ENCODE measurements around the gene PSMC3IP. TPM values are rescaled to one million over a fixed set of nuclear protein-coding genes. Genes with fewer than 3 reads are reported as not detected.

PSMC3IP gene
- total and polyA plus RNA-seq, 2 donors (not counting 3 experiments of a cell fraction or from before 2014, with no cell fraction given): 5.9 to 19.3 TPM

DNA sequence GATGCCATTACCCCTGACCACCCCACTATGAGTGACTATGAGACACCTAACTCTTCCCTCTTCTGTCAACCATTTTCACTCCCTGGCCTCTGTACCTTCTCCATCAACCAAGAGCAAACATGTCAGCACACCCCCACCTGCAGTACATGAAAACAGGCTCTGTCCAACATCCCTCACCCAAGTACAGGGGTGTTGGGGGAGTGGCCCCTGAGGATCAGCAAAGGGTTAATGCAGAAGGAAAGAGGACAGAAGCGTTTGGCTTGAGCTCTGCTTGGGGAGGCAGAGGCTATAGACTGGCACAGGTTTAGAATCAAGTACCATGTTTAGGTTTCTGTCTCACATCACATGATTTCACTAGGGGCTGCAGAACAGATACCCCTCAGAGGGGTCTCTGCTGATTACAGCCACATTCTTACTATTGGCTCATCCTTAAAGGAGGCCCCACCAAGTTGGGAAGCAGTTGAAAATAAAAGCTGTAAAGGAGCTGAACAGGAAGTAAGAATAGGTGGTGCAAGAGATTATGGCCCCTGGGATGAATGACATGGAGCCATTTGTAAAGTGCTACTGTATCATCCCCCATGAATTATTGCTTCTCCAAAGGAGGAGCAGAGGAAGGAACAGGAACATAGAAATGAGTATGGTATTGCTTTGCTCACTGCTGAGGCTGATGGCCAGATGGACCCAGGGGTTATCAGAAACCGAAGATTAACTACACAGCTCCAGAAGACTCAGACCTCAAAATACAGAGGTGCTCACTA lies 2.4 kb upstream of the PSMC3IP start:
- no peak for FAIRE-seq
- Histone ChIP-seq H3K79me2 (ENCODE audit: control insufficient read depth, insufficient read depth, low read length) (peaks cover 17% of the 10 kb centered on the region), H3K9ac (replicated peaks; ENCODE audit: extremely low read depth, insufficient read depth, low read length) (no peak overlapping the region), H4K20me1 (replicated peaks; ENCODE audit: control insufficient read depth, extremely low read depth, insufficient read depth, low read length) (no peaks in the 10 kb centered on the region), H2AFZ (ENCODE audit: low read depth, low read length) (no peak overlapping the region), H3K27me3 (ENCODE audit: control insufficient read depth in 2 of 2, insufficient read depth in 2 of 2, low read length in 2 of 2) (no peaks in the 10 kb centered on the region), H3K4me2 (ENCODE audit: insufficient read depth, low read length) (no peak overlapping the region), H3K36me3 (ENCODE audit: control insufficient read depth in 2 of 2, extremely low read depth in 1 of 2, insufficient read depth in 2 of 2, low read length in 2 of 2) (peaks cover 8 to 34% of the 10 kb centered on the region in 2 experiments), H3K4me3 (replicated peaks in 1 of 3; ENCODE audit: insufficient read depth in 1 of 3, low read depth in 1 of 3, low read length in 3 of 3) (no peak overlapping the region), H3K27ac (ENCODE audit: insufficient read depth, low read depth, low read length) (no peak overlapping the region), H3K9me1 (replicated peaks; ENCODE audit: control insufficient read depth, extremely low read depth, insufficient read depth, low read length) (no peaks in the 10 kb centered on the region), H3K4me1 (ENCODE audit: control insufficient read depth, extremely low read depth, insufficient read depth, low read length) (peaks cover 18% of the 10 kb centered on the region), H3K9me3 (replicated peaks; ENCODE audit: control insufficient read depth, insufficient read depth, low read length) (no peaks in the 10 kb centered on the region)
- CTCF ChIA-PET: interaction anchor here (1.1 to 7.0 kb wide), 4 partner anchors 98 to 358 kb away, joined by 3 to 235 read pairs (median 44); partner anchors contain the start of genes CCR10, CNTNAP1 and PLEKHH3
- POLR2A ChIA-PET: no interaction called here
- no peak for TF ChIP-seq GATA2 (IDR thresholded peaks at IDR 0.05; ENCODE audit: insufficient read depth, insufficient read length, low read depth, low read length)
- TF ChIP-seq, protein P1, sequence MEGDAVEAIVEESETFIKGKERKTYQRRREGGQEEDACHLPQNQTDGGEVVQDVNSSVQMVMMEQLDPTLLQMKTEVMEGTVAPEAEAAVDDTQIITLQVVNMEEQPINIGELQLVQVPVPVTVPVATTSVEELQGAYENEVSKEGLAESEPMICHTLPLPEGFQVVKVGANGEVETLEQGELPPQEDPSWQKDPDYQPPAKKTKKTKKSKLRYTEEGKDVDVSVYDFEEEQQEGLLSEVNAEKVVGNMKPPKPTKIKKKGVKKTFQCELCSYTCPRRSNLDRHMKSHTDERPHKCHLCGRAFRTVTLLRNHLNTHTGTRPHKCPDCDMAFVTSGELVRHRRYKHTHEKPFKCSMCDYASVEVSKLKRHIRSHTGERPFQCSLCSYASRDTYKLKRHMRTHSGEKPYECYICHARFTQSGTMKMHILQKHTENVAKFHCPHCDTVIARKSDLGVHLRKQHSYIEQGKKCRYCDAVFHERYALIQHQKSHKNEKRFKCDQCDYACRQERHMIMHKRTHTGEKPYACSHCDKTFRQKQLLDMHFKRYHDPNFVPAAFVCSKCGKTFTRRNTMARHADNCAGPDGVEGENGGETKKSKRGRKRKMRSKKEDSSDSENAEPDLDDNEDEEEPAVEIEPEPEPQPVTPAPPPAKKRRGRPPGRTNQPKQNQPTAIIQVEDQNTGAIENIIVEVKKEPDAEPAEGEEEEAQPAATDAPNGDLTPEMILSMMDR (IDR thresholded peaks at IDR 0.05; ENCODE audit: extremely low read depth in 1 of 2, insufficient read depth in 1 of 2, low read depth in 1 of 2, low read length in 2 of 2): no peak
- no peak for TF ChIP-seq POLR2A (IDR thresholded peaks at IDR 0.05; ENCODE audit: low read depth, low read length)
- TF ChIP-seq, protein P2, sequence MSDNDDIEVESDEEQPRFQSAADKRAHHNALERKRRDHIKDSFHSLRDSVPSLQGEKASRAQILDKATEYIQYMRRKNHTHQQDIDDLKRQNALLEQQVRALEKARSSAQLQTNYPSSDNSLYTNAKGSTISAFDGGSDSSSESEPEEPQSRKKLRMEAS (IDR thresholded peaks at IDR 0.05; ENCODE audit: insufficient read depth, insufficient read length): no peak
- no peak for TF ChIP-seq JUN (IDR thresholded peaks at IDR 0.05; ENCODE audit: borderline replicate concordance, insufficient read depth, insufficient read length, low read depth)
- no peak for TF ChIP-seq FOS (IDR thresholded peaks at IDR 0.05; ENCODE audit: borderline replicate concordance, insufficient read depth, low read length)
- TF ChIP-seq MYC (IDR thresholded peaks at IDR 0.05; ENCODE audit: low read depth, low read length): no peak
- TF ChIP-seq EZH2 (IDR thresholded peaks at IDR 0.05; ENCODE audit: borderline replicate concordance, low read depth, low read length, severe bottlenecking): no peak
- no peak for TF ChIP-seq POLR2AphosphoS5 (IDR thresholded peaks at IDR 0.05; ENCODE audit: insufficient read depth, low read depth, low read length)
- DNase-seq (ENCODE audit: low read depth, low spot score): no peak
- dilution Hi-C loops (cut with MboI; ENCODE audit: extremely low pct_ligation_motif_present, low sequenced_read_pairs) (no loop called here), intact Hi-C loops (cut with micrococcal nuclease) (loop anchor here (2.0 to 5.0 kb wide), 2 partner anchors 141 to 357 kb away; no protein-coding TSS in a partner anchor)
- BruUV-seq (replicated peaks): no TSS peak

Measured in endothelial cell of umbilical vein (primary cell).